B cell (primary cell): ENCODE data around the gene FOXP4. TPM values are rescaled to one million over a fixed set of nuclear protein-coding genes. Genes with fewer than 3 reads are reported as not detected.

Experiments used
- ATAC-seq: fragments of 200-7000 bp; cut with Tn5 transposase; one replicate; pipeline ENCODE4 v1.10.0; 2021; ENCODE audit warnings: low read depth, mild to moderate bottlenecking, moderate number of reproducible peaks, moderate library complexity
- CTCF ChIA-PET: fragments of 350-600 bp; sonication (Branson Sonifier 250); formaldehyde crosslinking; loops from one replicate; lab custom pipeline; 2021; ENCODE audit warnings: antibody characterized with exemption, inconsistent platforms; lab: Charles Lee
- POLR2A ChIA-PET: fragments of 350-600 bp; sonication (Branson Sonifier 250); formaldehyde crosslinking; loops from one replicate; lab custom pipeline; 2021; ENCODE audit warnings: antibody characterized with exemption; lab: Charles Lee
- DNase-seq: peaks from one replicate; pipeline ENCODE4 v3.0.0; 2013
- H2AFZ ChIP-seq: 2 replicates; pipeline ENCODE4 v1.6.1; 2012; ENCODE audit warnings: mild to moderate bottlenecking, low read depth, low read length; ENCODE audit not compliant: insufficient read depth, poor library complexity, severe bottlenecking
- H3K27ac ChIP-seq, 2 donors: 1 replicate in 1 of 2; 2 replicates in 1 of 2; pipeline ENCODE4 v1.5.1; 2012 to 2013; ENCODE audit warnings: low read length in 2 of 2, mild to moderate bottlenecking in 2 of 2, moderate library complexity in 1 of 2
- H3K27me3 ChIP-seq, 4 experiments: fragments of 200-600 bp in 1 of 4; sonication (generic) in 1 of 4; replicated peaks in 1 of 4; 1 replicate in 2 of 4; 2 replicates in 2 of 4; pipeline versions ENCODE4 v1.6.1 to v1.7.0; 2013 to 2016; ENCODE audit warnings: low read length in 3 of 4, mild to moderate bottlenecking in 2 of 4, mixed read lengths in 1 of 4, moderate library complexity in 1 of 4; ENCODE audit not compliant: insufficient read depth in 4 of 4, control insufficient read depth in 3 of 4; ENCODE audit errors: control extremely low read depth in 1 of 4
- H3K36me3 ChIP-seq, 2 experiments: replicated peaks in 1 of 2; 1 replicate in 1 of 2; 2 replicates in 1 of 2; pipeline versions ENCODE4 v1.6.1 to v1.7.1; 2013; ENCODE audit warnings: low read length in 1 of 2; ENCODE audit not compliant: insufficient read depth in 2 of 2, control insufficient read depth in 1 of 2; ENCODE audit errors: control extremely low read depth in 1 of 2, extremely low read depth in 1 of 2
- H3K4me1 ChIP-seq, 2 donors: fragments of 200-600 bp in 1 of 2; sonication (generic) in 1 of 2; 1 replicate in 1 of 2; 2 replicates in 1 of 2; pipeline versions ENCODE4 v1.5.1 to v1.6.1; 2013 to 2017; ENCODE audit warnings: low read length in 2 of 2; ENCODE audit not compliant: control insufficient read depth in 2 of 2, insufficient read depth in 2 of 2
- H3K4me2 ChIP-seq: replicated peaks from 2 replicates; pipeline ENCODE3; 2012; ENCODE audit warnings: mild to moderate bottlenecking, low read depth, low read length; ENCODE audit not compliant: poor library complexity, severe bottlenecking
- H3K4me3 ChIP-seq, 5 experiments: fragments of 200-600 bp in 1 of 5; sonication (generic) in 1 of 5; 1 replicate in 3 of 5; 2 replicates in 2 of 5; pipeline versions ENCODE4 v1.5.1 to v1.7.0; 2011 to 2016; ENCODE audit warnings: low read length in 4 of 5, mild to moderate bottlenecking in 4 of 5, low read depth in 2 of 5, control low read depth in 1 of 5, moderate library complexity in 1 of 5; ENCODE audit not compliant: insufficient read depth in 1 of 5; ENCODE audit errors: control extremely low read depth in 1 of 5, extremely low read depth in 1 of 5
- H3K79me2 ChIP-seq: fragments of 200-600 bp; sonication (generic); one replicate; pipeline ENCODE4 v1.6.0; 2016; ENCODE audit warnings: low read length; ENCODE audit not compliant: control insufficient read depth, insufficient read depth
- H3K9ac ChIP-seq: fragments of 200-600 bp; sonication (generic); 2 replicates; pipeline ENCODE4 v1.6.1; 2017; ENCODE audit warnings: mild to moderate bottlenecking, low read length, moderate library complexity
- H3K9me3 ChIP-seq, 3 donors: one replicate each; pipeline versions ENCODE4 v1.6.1 to v1.7.1; 2013; ENCODE audit warnings: low read length in 2 of 3; ENCODE audit not compliant: control insufficient read depth in 2 of 3, insufficient read depth in 1 of 3; ENCODE audit errors: control extremely low read depth in 1 of 3
- H4K20me1 ChIP-seq: 2 replicates; pipeline ENCODE4 v1.6.0; 2012; ENCODE audit warnings: mild to moderate bottlenecking, low read length; ENCODE audit not compliant: insufficient read depth, control insufficient read depth, poor library complexity, severe bottlenecking
- H3K27ac Mint-ChIP-seq: one replicate; pipeline ENCODE4 v1.8.0; 2021; ENCODE audit warnings: mixed read lengths
- H3K27me3 Mint-ChIP-seq: one replicate; pipeline ENCODE4 v1.8.0; 2021; ENCODE audit warnings: mixed read lengths
- H3K4me1 Mint-ChIP-seq: one replicate; pipeline ENCODE4 v1.8.0; 2021; ENCODE audit warnings: mixed read lengths
- H3K4me3 Mint-ChIP-seq: one replicate; pipeline ENCODE4 v1.8.0; 2021; ENCODE audit warnings: mixed read lengths
- H3K9me3 Mint-ChIP-seq: one replicate; pipeline ENCODE4 v1.8.0; 2022; ENCODE audit warnings: mixed read lengths; ENCODE audit not compliant: insufficient read depth
- EZH2 ChIP-seq: IDR thresholded peaks from 2 replicates; pipeline ENCODE4 v1.6.1; 2012; ENCODE audit warnings: borderline replicate concordance, low read depth, mild to moderate bottlenecking, moderate library complexity, low read length; ENCODE audit not compliant: insufficient read depth, poor library complexity, severe bottlenecking
- WGBS: methylation state at CpG from one replicate; pipeline ENCODE4 v1.1.5; 2013; ENCODE audit warnings: missing lambda C conversion rate; ENCODE audit not compliant: insufficient coverage; 5-methylcytosine and 5-hydroxymethylcytosine counted together
- intact Hi-C: fragments of 100-400 bp; cut with micrococcal nuclease; formaldehyde crosslinking; loops from one replicate; pipeline ENCODE4 v1.10.0; 2022
- polyA plus RNA-seq: library from polyadenylated mRNA; depleted of rRNA; stranded (reverse); fragments of >200 nt; gene quantifications from 2 replicates; pipeline ENCODE4 v1.2.3, GENCODE V29; 2012
- total RNA-seq, 2 donors: library from RNA; stranded (reverse); fragments of 120-200 nt in 1 of 2; gene quantifications; 1 replicate in 1 of 2; 2 replicates in 1 of 2; pipeline versions ENCODE4 v1.2.3 to v1.2.4, GENCODE V29; 2013 to 2022
- TF ChIP-seq, protein P1 (sequence below): fragments of 200-600 bp; IDR thresholded peaks from one replicate; pipeline ENCODE4 v1.8.0; 2022; ENCODE audit warnings: antibody characterized with exemption, mild to moderate bottlenecking

FOXP4 gene
- total and polyA plus RNA-seq, 2 donors (not counting 1 experiment from before 2014, with no cell fraction given): 17.0 to 38.7 TPM

DNA sequence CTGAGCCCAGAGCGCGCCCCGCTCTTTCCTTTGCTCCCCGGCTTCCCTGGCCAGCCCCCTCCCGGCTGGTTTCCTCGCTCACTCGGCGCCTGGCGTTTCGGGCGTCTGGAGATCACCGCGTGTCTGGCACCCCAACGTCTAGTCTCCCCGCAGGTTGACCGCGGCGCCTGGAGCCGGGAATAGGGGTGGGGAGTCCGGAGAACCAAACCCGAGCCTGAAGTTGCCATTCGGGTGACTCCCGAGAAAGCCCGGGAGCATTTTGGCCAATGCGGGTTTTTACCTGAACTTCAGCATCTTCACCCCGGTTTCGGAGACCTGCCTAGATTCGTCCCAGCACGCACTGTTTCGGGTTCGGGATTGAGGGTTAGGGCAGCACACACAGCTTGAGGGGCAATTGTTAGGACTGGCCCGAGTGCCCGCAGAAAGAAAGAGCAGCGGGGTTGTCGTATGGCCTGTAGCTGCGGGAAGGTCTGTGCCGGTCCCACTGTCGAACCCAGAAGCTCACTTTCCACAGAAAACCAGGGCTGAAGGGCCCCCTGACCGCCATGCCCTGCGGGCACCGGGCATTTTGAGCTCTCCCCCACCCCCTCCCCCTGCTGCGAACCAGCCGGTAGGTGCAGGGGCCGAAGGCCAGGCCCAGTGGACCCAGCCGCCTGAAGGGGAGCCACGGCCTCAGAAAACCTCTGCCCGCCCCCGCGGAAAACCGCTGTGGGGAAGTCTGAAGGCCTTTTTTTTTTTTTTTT, 2.1 kb downstream of the FOXP4 start:
- 4% methylated on average over 47 of the region's 50 CpGs for WGBS
- Histone ChIP-seq H3K9ac (peak overlapping the region; percentile 77), H3K4me2 (peak overlapping the region; percentile 96), H3K4me1 (peaks cover 25 to 39% of the 10 kb centered on the region in 2 donors), H3K27ac (no peak overlapping the region), H3K36me3 (peaks cover 0 to 16% of the 10 kb centered on the region in 2 experiments), H2AFZ (peak overlapping the region; percentile 27), H3K79me2 (peaks cover 65% of the 10 kb centered on the region), H4K20me1 (peaks cover 62% of the 10 kb centered on the region), H3K27me3 (peaks cover 0 to 3% (median 0%) of the 10 kb centered on the region in 4 experiments), H3K9me3 (no peaks in the 10 kb centered on the region), H3K4me3 (peak overlapping the region in 4 of 5 experiments; percentile 65 to 75 (median 72))
- CTCF ChIA-PET: interaction anchor here (1.0 to 1.6 kb wide), 6 partner anchors 9 to 124 kb away, joined by 3 to 8 read pairs (median 5); no protein-coding TSS in a partner anchor
- DNase-seq (peak; percentile 67), ATAC-seq (no peak)
- Mint-ChIP-seq H3K9me3 (no peaks in the 10 kb centered on the region), H3K27ac (peak overlapping the region; percentile 63), H3K4me1 (peaks cover 38% of the 10 kb centered on the region), H3K4me3 (peak overlapping the region; percentile 95), H3K27me3 (no peaks in the 10 kb centered on the region)
- POLR2A ChIA-PET: interaction anchor here (2.9 kb wide), 1 partner anchor 16 kb away, joined by 10 read pairs; no protein-coding TSS in a partner anchor
- TF ChIP-seq, protein P1, sequence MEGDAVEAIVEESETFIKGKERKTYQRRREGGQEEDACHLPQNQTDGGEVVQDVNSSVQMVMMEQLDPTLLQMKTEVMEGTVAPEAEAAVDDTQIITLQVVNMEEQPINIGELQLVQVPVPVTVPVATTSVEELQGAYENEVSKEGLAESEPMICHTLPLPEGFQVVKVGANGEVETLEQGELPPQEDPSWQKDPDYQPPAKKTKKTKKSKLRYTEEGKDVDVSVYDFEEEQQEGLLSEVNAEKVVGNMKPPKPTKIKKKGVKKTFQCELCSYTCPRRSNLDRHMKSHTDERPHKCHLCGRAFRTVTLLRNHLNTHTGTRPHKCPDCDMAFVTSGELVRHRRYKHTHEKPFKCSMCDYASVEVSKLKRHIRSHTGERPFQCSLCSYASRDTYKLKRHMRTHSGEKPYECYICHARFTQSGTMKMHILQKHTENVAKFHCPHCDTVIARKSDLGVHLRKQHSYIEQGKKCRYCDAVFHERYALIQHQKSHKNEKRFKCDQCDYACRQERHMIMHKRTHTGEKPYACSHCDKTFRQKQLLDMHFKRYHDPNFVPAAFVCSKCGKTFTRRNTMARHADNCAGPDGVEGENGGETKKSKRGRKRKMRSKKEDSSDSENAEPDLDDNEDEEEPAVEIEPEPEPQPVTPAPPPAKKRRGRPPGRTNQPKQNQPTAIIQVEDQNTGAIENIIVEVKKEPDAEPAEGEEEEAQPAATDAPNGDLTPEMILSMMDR: no peak
- TF ChIP-seq EZH2: peak; percentile 71
- intact Hi-C loops: loop anchor here (5.0 kb wide), 3 partner anchors 159 to 504 kb away; partner anchors contain the start of genes NFYA, OARD1 and TAF8
